HepG2 (cell line): ENCODE measurements around the gene SSC5D. TPM values are rescaled to one million over a fixed set of nuclear protein-coding genes. Genes with fewer than 3 reads are reported as not detected.

Source experiments
- ATAC-seq: fragments of 200-7000 bp; cut with Tn5 transposase; 3 replicates; pipeline ENCODE4 v1.9.1; 2020; ENCODE audit warnings: mild to moderate bottlenecking, moderate library complexity
- BruUV-seq: library from RNA; stranded (reverse); fragments of 400-500 nt; replicated peaks from 2 replicates; lab custom pipeline; 2021; lab: Mats Ljungman, UMichigan
- CTCF ChIA-PET: fragments of 300-600 bp; formaldehyde crosslinking; extraction: SDS; loops from one replicate; lab custom pipeline; 2021; ENCODE audit warnings: low total read pairs, inconsistent platforms, low intra/inter-chr PET ratio; lab: Yijun Ruan, JAX
- POLR2A ChIA-PET: fragments of 350-600 bp; sonication (Branson Sonifier 250); formaldehyde crosslinking; loops from one replicate; lab custom pipeline; 2020; ENCODE audit warnings: antibody characterized with exemption, inconsistent platforms; lab: Yijun Ruan, JAX
- DNase-seq: peaks from one replicate; pipeline ENCODE4 v3.0.0-alpha.2; 2015; ENCODE audit warnings: low spot score
- FAIRE-seq: peaks from 3 replicates; lab custom pipeline; 2011; peaks lifted over from hg19 to GRCh38; lab: Jason Lieb, UNC
- H2AFZ ChIP-seq: one replicate; pipeline ENCODE4 v1.6.1; 2011; ENCODE audit warnings: low read length, inconsistent platforms
- H3K27ac ChIP-seq: fragments of 300-600 bp; 3 replicates; pipeline ENCODE4 v1.8.0; 2011; ENCODE audit warnings: mixed run types, mild to moderate bottlenecking, mixed read lengths, low read length, inconsistent platforms; ENCODE audit not compliant: insufficient read depth; ENCODE audit errors: extremely low read length
- H3K27me3 ChIP-seq, 2 experiments: fragments of 200-600 bp in 1 of 2; 2 replicates in 1 of 2; 3 replicates in 1 of 2; pipeline versions ENCODE4 v1.6.0 to v1.8.0; 2011; ENCODE audit warnings: low read length in 2 of 2, mild to moderate bottlenecking in 2 of 2, moderate library complexity in 2 of 2, inconsistent platforms in 1 of 2; ENCODE audit not compliant: insufficient read depth in 2 of 2, control insufficient read depth in 1 of 2
- H3K36me3 ChIP-seq, 2 experiments: fragments of 200-600 bp in 1 of 2; replicated peaks in 1 of 2; 2 replicates in 1 of 2; 3 replicates in 1 of 2; pipeline versions ENCODE4 v1.5.1 to v1.8.0; 2011; ENCODE audit warnings: low read length in 2 of 2, inconsistent platforms in 1 of 2; ENCODE audit not compliant: insufficient read depth in 2 of 2, control insufficient read depth in 1 of 2
- H3K4me1 ChIP-seq: 2 replicates; pipeline ENCODE4 v1.5.1; 2012; ENCODE audit warnings: low read length, inconsistent platforms; ENCODE audit not compliant: insufficient read depth
- H3K4me2 ChIP-seq: 2 replicates; pipeline ENCODE4 v1.6.0; 2011; ENCODE audit warnings: low read depth, low read length, inconsistent platforms
- H3K4me3 ChIP-seq, 3 experiments: fragments of 200-600 bp in 1 of 3; sonication (generic), shearing (Covaris generic) in 1 of 3; replicated peaks in 1 of 3; 2 replicates each; pipeline ENCODE4 v1.5.1; 2011 to 2016; ENCODE audit warnings: low read length in 3 of 3, inconsistent platforms in 2 of 3, low read depth in 2 of 3, mild to moderate bottlenecking in 2 of 3, control low read depth in 1 of 3, mixed read lengths in 1 of 3; ENCODE audit not compliant: insufficient read depth in 1 of 3
- H3K79me2 ChIP-seq: one replicate; pipeline ENCODE4 v1.6.1; 2011; ENCODE audit warnings: low read length, inconsistent platforms; ENCODE audit not compliant: insufficient read depth
- H3K9ac ChIP-seq: 2 replicates; pipeline ENCODE4 v1.6.0; 2011; ENCODE audit warnings: mild to moderate bottlenecking, low read depth, low read length, inconsistent platforms; ENCODE audit not compliant: insufficient read depth
- H3K9me3 ChIP-seq: 2 replicates; pipeline ENCODE4 v1.5.1; 2012; ENCODE audit warnings: mild to moderate bottlenecking, low read length
- H4K20me1 ChIP-seq: 2 replicates; pipeline ENCODE4 v1.6.0; 2011; ENCODE audit warnings: inconsistent platforms, mild to moderate bottlenecking, low read length, moderate library complexity; ENCODE audit not compliant: insufficient read depth
- AKNA ChIP-seq: sonication (generic); formaldehyde crosslinking; IDR thresholded peaks from 2 replicates; pipeline ENCODE4 v1.4.0; 2020; ENCODE audit warnings: missing genetic modification reagents, borderline replicate concordance
- CBX1 ChIP-seq: IDR thresholded peaks from one replicate; pipeline ENCODE4 v1.6.1; 2016; ENCODE audit warnings: antibody characterized with exemption, low read depth
- CHD2 ChIP-seq: IDR thresholded peaks from 2 replicates; pipeline ENCODE4 v1.6.1; 2011; ENCODE audit warnings: low read depth, low read length, improper control_type of control experiment
- HES4 ChIP-seq: sonication (generic); formaldehyde crosslinking; IDR thresholded peaks from 2 replicates; pipeline ENCODE4 v1.9.0; 2021; ENCODE audit warnings: mild to moderate bottlenecking, missing genetic modification reagents, borderline replicate concordance
- HNRNPUL1 ChIP-seq: fragments of 200-400 bp; formaldehyde crosslinking; IDR thresholded peaks from 2 replicates; pipeline ENCODE4 v1.6.1; 2017; ENCODE audit warnings: low read depth, mild to moderate bottlenecking, low read length, moderate library complexity
- MTF1 ChIP-seq: sonication (generic); formaldehyde crosslinking; IDR thresholded peaks from 2 replicates; pipeline ENCODE4 v1.5.0; 2020; ENCODE audit warnings: missing genetic modification reagents
- RFX5 ChIP-seq: IDR thresholded peaks from 2 replicates; pipeline ENCODE4 v1.6.1; 2011; ENCODE audit warnings: low read depth, low read length, improper control_type of control experiment
- SMARCE1 ChIP-seq: fragments of 450-650 bp; IDR thresholded peaks from 2 replicates; pipeline ENCODE4 v1.6.1; 2017; ENCODE audit warnings: borderline replicate concordance
- ZBTB2 ChIP-seq: sonication (generic); formaldehyde crosslinking; IDR thresholded peaks from 2 replicates; pipeline ENCODE4 v1.8.0; 2022; ENCODE audit warnings: low read depth, missing genetic modification reagents
- ZFY ChIP-seq: sonication (generic); formaldehyde crosslinking; IDR thresholded peaks from 2 replicates; pipeline ENCODE4 v1.4.0; 2020; ENCODE audit warnings: missing genetic modification reagents
- ZMYM3 ChIP-seq: sonication (generic); formaldehyde crosslinking; IDR thresholded peaks from 2 replicates; pipeline ENCODE4 v1.5.1; 2020; ENCODE audit warnings: mild to moderate bottlenecking, missing genetic modification reagents
- ZNF34 ChIP-seq: sonication (generic); formaldehyde crosslinking; IDR thresholded peaks from 2 replicates; pipeline ENCODE4 v1.4.0; 2020; ENCODE audit warnings: mild to moderate bottlenecking, missing genetic modification reagents, borderline replicate concordance
- ZNF605 ChIP-seq: sonication (generic); formaldehyde crosslinking; IDR thresholded peaks from 2 replicates; pipeline ENCODE4 v1.8.0; 2022; ENCODE audit warnings: mild to moderate bottlenecking, missing genetic modification reagents
- WGBS: methylation state at CpG from one replicate; pipeline ENCODE4 v1.1.6; 2017; ENCODE audit warnings: low lambda C conversion rate; 5-methylcytosine and 5-hydroxymethylcytosine counted together
- in situ Hi-C: cut with HindIII; loops from 2 replicates; pipeline ENCODE4 v1.10.0; 2017; ENCODE audit warnings: low pct_unique_long_range_greater_than_20kb; ENCODE audit not compliant: extremely low pct_ligation_motif_present
- intact Hi-C: fragments of 100-400 bp; cut with micrococcal nuclease; formaldehyde crosslinking; loops from one replicate; pipeline ENCODE4 v1.10.0; 2022; ENCODE audit not compliant: unreplicated experiment
- polyA plus RNA-seq, 8 experiments: library from polyadenylated mRNA; depleted of rRNA in 3 of 8; stranded (reverse) in 7 of 8; unstranded in 1 of 8; fragments of >200 nt; fragmentation: Illumina TruSeq in 4 of 8; extraction: Trizol in 4 of 8; gene quantifications; 2 replicates each; pipeline versions ENCODE4 v1.2.1 to v1.2.3, GENCODE V29; 2011 to 2016; ENCODE audit warnings: low read depth in 4 of 8, missing spikeins in 1 of 8, mixed read lengths in 1 of 8; ENCODE audit not compliant: insufficient read depth in 1 of 8
- total RNA-seq, 5 experiments: library from RNA; depleted of rRNA; stranded (reverse); fragments of >200 nt; fragmentation: Illumina TruSeq; extraction: Trizol; gene quantifications; 2 replicates each; pipeline ENCODE4 v1.2.3, GENCODE V29; 2016; ENCODE audit warnings: low read depth in 1 of 5
- TF ChIP-seq, protein P1 (sequence below): sonication (generic); formaldehyde crosslinking; IDR thresholded peaks from 2 replicates; pipeline ENCODE4 v1.5.1; 2020; ENCODE audit warnings: missing genetic modification reagents, mild to moderate bottlenecking, borderline replicate concordance
- TF ChIP-seq, protein P2 (sequence below): sonication (generic); formaldehyde crosslinking; IDR thresholded peaks from 2 replicates; pipeline ENCODE4 v1.8.1; 2023; ENCODE audit warnings: mild to moderate bottlenecking, moderate library complexity, missing genetic modification reagents

The SSC5D gene
- total and polyA plus RNA-seq, 2 of the 13 experiments (the other 11 are each of a cell fraction or from before 2014, with no cell fraction given): not detected

DNA sequence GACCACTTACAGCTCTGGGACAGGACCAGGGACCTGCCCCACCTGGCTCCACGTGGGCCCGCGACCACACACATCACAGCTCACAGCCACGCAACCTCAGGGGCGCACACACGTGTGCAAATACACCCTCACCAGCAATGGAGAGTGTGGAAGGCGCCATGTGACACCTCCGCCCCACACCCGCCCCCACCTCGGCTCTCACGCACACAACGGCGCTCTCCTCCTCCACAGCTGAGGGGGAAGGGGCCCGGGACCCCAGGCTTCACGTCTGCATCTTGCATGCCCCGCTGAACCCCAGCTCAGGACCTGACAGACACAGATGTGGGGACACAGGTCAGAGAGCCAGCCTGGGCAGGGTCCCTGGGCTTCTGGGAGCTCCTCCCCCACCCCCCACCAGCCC is 38.8 kb upstream of the SSC5D start:
- Histone ChIP-seq H3K4me2 (no peak overlapping the region), H3K27ac (no peak overlapping the region), H3K9ac (no peak overlapping the region), H3K4me1 (peaks cover 14% of the 10 kb centered on the region), H3K4me3 (no peak overlapping the region), H4K20me1 (peaks cover 10% of the 10 kb centered on the region; the same call in 1 of the 2 replicates), H3K9me3 (no peaks in the 10 kb centered on the region), H3K27me3 (peaks cover 2 to 38% of the 10 kb centered on the region in 2 experiments; a peak in 4 of 5 replicates), H2AFZ (no peak overlapping the region), H3K79me2 (no peaks in the 10 kb centered on the region), H3K36me3 (peaks cover 0 to 4% of the 10 kb centered on the region in 2 experiments; a peak in 1 of 5 replicates)
- no peak for FAIRE-seq
- BruUV-seq: no TSS peak
- no peak for ATAC-seq
- ChIA-PET CTCF (no interaction called here), POLR2A (no interaction called here)
- intact Hi-C loops (no loop called here), in situ Hi-C loops (no loop called here)
- WGBS: 0% methylated on average over 1 of the region's 16 CpGs
- no peak for DNase-seq
- TF ChIP-seq CHD2 (no peak), HES4 (CRISPR knock-in tag) (no peak), ZNF605 (CRISPR knock-in tag) (no peak), AKNA (CRISPR knock-in tag) (no peak), RFX5 (no peak), SMARCE1 (no peak), ZNF34 (CRISPR knock-in tag) (no peak), HNRNPUL1 (no peak), ZBTB2 (CRISPR knock-in tag) (no peak), ZMYM3 (CRISPR knock-in tag) (no peak), CBX1 (no peak), ZFY (CRISPR knock-in tag) (no peak), MTF1 (CRISPR knock-in tag) (no peak)
- TF ChIP-seq, protein P1, sequence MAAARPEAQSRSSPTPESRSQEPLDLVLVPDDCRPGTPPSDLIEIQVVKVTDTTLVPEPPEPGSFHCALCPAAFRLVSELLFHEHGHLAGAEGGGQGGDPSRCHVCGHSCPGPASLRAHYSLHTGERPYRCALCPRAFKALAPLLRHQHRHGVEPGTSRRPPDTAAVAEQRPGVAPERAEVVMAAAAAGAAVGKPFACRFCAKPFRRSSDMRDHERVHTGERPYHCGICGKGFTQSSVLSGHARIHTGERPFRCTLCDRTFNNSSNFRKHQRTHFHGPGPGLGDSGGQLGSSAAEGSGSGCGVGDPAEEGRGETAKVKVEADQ (CRISPR knock-in tag): no peak
- TF ChIP-seq, protein P2, sequence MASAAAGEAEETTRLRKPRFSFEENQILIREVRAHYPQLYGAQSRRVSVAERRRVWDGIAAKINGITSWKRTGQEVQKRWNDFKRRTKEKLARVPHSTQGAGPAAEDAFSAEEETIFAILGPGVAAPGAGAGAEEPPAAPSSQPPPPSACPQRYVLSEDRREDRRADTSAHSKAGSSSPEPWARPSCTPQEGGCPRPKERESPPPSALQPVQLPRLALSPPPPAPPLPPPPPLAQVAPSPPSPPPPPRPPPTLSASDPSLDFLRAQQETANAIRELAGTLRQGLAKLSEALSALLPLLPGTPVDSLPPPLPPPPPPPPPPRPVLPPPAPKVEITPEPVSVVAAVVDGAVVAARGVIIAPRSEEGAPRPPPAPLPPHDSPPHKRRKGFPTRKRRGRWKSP (CRISPR knock-in tag): no peak
